Neural cell (in vitro differentiated cells): ENCODE measurements around the gene TFAP2C.

Source experiments
- CTCF ChIP-seq: fragments of 450-650 bp; IDR thresholded peaks from 2 replicates; pipeline ENCODE4 v1.5.1; 2014; ENCODE audit warnings: antibody characterized with exemption, mild to moderate bottlenecking, moderate library complexity; ENCODE audit not compliant: poor library complexity, severe bottlenecking
- EP300 ChIP-seq: fragments of 450-650 bp; conservative IDR thresholded peaks from 2 replicates; pipeline ENCODE4 v1.6.1; 2014; ENCODE audit warnings: antibody characterized with exemption, mild to moderate bottlenecking, moderate library complexity; ENCODE audit not compliant: poor library complexity, severe bottlenecking
- EZH2 ChIP-seq: fragments of 200-600, 300-800 bp; shearing (Covaris generic), sonication (generic); IDR thresholded peaks from 2 replicates; pipeline ENCODE4 v1.6.1; 2014; ENCODE audit warnings: antibody characterized with exemption, low read length, borderline replicate concordance, mild to moderate bottlenecking; ENCODE audit not compliant: insufficient read depth, poor library complexity, severe bottlenecking
- MXI1 ChIP-seq: fragments of 450-650 bp; conservative IDR thresholded peaks from 2 replicates; pipeline ENCODE4 v1.6.1; 2014; ENCODE audit warnings: antibody characterized with exemption, mild to moderate bottlenecking; ENCODE audit not compliant: poor library complexity, severe bottlenecking
- POLR2AphosphoS5 ChIP-seq: IDR thresholded peaks from 2 replicates; pipeline ENCODE4 v1.6.1; 2012
- RAD21 ChIP-seq: fragments of 450-650 bp; conservative IDR thresholded peaks from 2 replicates; pipeline ENCODE4 v1.6.1; 2014; ENCODE audit warnings: antibody characterized with exemption, mild to moderate bottlenecking, moderate library complexity
- REST ChIP-seq: IDR thresholded peaks from 2 replicates; pipeline ENCODE4 v1.6.1; 2012; ENCODE audit warnings: borderline replicate concordance
- SMC3 ChIP-seq: fragments of 450-650 bp; conservative IDR thresholded peaks from 2 replicates; pipeline ENCODE4 v1.6.1; 2014; ENCODE audit warnings: antibody characterized with exemption, mild to moderate bottlenecking, moderate library complexity; ENCODE audit not compliant: poor library complexity
- TAF1 ChIP-seq: IDR thresholded peaks from 2 replicates; pipeline ENCODE4 v1.6.1; 2012; ENCODE audit warnings: low read depth

GRCh38 chr20:56592211-56592610 is 36.9 kb upstream of the TFAP2C start:
- TF ChIP-seq RAD21 (no peak), CTCF (no peak), EP300 (no peak), REST (no peak), EZH2 (no peak), SMC3 (no peak), POLR2AphosphoS5 (no peak), MXI1 (no peak), TAF1 (no peak)
